NB4 (cell line): ENCODE measurements around the gene CTRB2.

ENCODE experiments used
- MYC ChIP-seq: IDR thresholded peaks from 2 replicates; pipeline ENCODE4 v1.6.1; 2011; ENCODE audit warnings: low read depth, low read length
- TF ChIP-seq, protein P1 (sequence below): IDR thresholded peaks from one replicate; pipeline ENCODE4 v1.5.1; 2012; ENCODE audit warnings: low read depth, low read length
- TF ChIP-seq, protein P2 (sequence below): IDR thresholded peaks from 2 replicates; pipeline ENCODE4 v1.6.1; 2011; ENCODE audit warnings: low read depth, low read length

DNA sequence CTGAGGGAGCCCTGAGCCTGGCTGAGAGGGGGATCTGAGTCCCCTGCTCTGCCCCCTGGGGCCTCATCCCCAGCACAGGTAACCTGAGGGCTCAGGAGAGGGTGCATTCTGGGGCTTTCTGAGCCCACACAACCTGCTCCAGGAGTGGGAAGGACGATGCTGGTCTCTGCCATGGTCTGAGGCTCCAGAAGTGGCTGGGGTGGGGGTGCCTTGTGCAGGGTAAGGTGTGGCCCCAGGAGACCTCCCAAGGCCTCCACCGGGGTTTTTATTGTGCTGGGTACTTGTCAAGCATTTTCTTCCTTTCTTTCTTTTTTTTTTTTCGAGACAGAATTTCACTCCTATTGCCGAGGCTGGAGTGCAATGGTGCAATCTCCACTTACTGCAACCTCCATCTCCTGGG lies 12.1 kb upstream of the CTRB2 start:
- TF ChIP-seq, protein P1, sequence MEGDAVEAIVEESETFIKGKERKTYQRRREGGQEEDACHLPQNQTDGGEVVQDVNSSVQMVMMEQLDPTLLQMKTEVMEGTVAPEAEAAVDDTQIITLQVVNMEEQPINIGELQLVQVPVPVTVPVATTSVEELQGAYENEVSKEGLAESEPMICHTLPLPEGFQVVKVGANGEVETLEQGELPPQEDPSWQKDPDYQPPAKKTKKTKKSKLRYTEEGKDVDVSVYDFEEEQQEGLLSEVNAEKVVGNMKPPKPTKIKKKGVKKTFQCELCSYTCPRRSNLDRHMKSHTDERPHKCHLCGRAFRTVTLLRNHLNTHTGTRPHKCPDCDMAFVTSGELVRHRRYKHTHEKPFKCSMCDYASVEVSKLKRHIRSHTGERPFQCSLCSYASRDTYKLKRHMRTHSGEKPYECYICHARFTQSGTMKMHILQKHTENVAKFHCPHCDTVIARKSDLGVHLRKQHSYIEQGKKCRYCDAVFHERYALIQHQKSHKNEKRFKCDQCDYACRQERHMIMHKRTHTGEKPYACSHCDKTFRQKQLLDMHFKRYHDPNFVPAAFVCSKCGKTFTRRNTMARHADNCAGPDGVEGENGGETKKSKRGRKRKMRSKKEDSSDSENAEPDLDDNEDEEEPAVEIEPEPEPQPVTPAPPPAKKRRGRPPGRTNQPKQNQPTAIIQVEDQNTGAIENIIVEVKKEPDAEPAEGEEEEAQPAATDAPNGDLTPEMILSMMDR = no peak
- no peak for TF ChIP-seq MYC
- TF ChIP-seq, protein P2, sequence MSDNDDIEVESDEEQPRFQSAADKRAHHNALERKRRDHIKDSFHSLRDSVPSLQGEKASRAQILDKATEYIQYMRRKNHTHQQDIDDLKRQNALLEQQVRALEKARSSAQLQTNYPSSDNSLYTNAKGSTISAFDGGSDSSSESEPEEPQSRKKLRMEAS = no peak
